Testis (tissue), 3 donors: Measurements from ENCODE around the gene MALL. TPM values are rescaled to one million over a fixed set of nuclear protein-coding genes. Genes with fewer than 3 reads are reported as not detected.
A peak's percentile ranks its signal among the peaks of the same experiment; 100 is the strongest.
"Not testable (repeated sequence)": the region's sequence is repeated elsewhere in the genome, so short reads cannot be mapped to it uniquely, and the experiment has no call there.

Source experiments
- DNase-seq: peaks from one replicate; pipeline ENCODE4 v3.0.0-alpha.2; 2019
- H3K27ac ChIP-seq, 2 donors: fragments of 200-600 bp; sonication (generic); one replicate each; pipeline ENCODE4 v1.5.1; 2019
- H3K27me3 ChIP-seq: fragments of 200-600 bp; sonication (generic); one replicate; pipeline ENCODE4 v1.5.1; 2019
- H3K36me3 ChIP-seq: fragments of 200-600 bp; sonication (generic); one replicate; pipeline ENCODE4 v1.5.1; 2017; ENCODE audit warnings: low read depth; ENCODE audit errors: missing control alignments
- H3K4me1 ChIP-seq: fragments of 200-600 bp; sonication (generic); one replicate; pipeline ENCODE4 v1.5.1; 2019
- H3K4me3 ChIP-seq, 2 donors: fragments of 200-600 bp; sonication (generic); one replicate each; pipeline ENCODE4 v1.5.1; 2017 to 2019
- H3K9me3 ChIP-seq: fragments of 200-600 bp; sonication (generic); one replicate; pipeline ENCODE4 v1.5.1; 2017
- CTCF ChIP-seq, 3 experiments: fragments of 450-650 bp in 2 of 3; fragments of 200-600 bp in 1 of 3; sonication (generic) in 1 of 3; IDR thresholded peaks; one replicate each; pipeline ENCODE4 v1.5.1; 2016 to 2019; ENCODE audit warnings: antibody characterized with exemption in 3 of 3, mild to moderate bottlenecking in 2 of 3, moderate library complexity in 1 of 3
- POLR2A ChIP-seq: fragments of 450-650 bp; IDR thresholded peaks from one replicate; pipeline ENCODE4 v1.6.1; 2017; ENCODE audit warnings: antibody characterized with exemption, mild to moderate bottlenecking, moderate library complexity
- WGBS, 2 donors: methylation state at CpG; one replicate each; pipeline ENCODE4 v1.1.5; 2018; 5-methylcytosine and 5-hydroxymethylcytosine counted together
- intact Hi-C: fragments of 100-400 bp; cut with DNase I; formaldehyde crosslinking; loops from one replicate; pipeline ENCODE4 v1.15.1; 2023; ENCODE audit warnings: low total_unique reads
- polyA plus RNA-seq: library from polyadenylated mRNA; stranded (reverse); fragments of 350-450 nt; fragmentation: Illumina TruSeq; extraction: RNeasy Lipid Tissue Mini Kit (QIAGEN cat#74804); gene quantifications from one replicate; pipeline ENCODE4 v1.2.3, GENCODE V29; 2014; ENCODE audit warnings: low read depth, low replicate concordance; ENCODE audit not compliant: insufficient read depth
- total RNA-seq, 2 donors: library from RNA; depleted of rRNA; stranded (reverse); fragments of >200 nt; gene quantifications; one replicate each; pipeline ENCODE4 v1.2.3, GENCODE V29; 2016

Gene MALL
- total and polyA plus RNA-seq, 3 donors from 2014 or later, result 7.6 to 17.4 (median 15.0) TPM

- no peaks in the 10 kb centered on the region for H3K36me3 ChIP-seq
- H3K9me3 ChIP-seq, result no peaks in the 10 kb centered on the region
- no peak for DNase-seq
- intact Hi-C loops, result no loop called here
- whole genome bisulfite sequencing, 2 donors, result 75 to 80% methylated on average over 9 of the region's 9 CpGs
- peak overlapping the region in 1 of 2 donors; percentile 64 for H3K27ac ChIP-seq
- H3K4me1 ChIP-seq, result no peaks in the 10 kb centered on the region
- TF ChIP-seq POLR2A, result no peak
- no peak for TF ChIP-seq CTCF (IDR thresholded peaks at IDR 0.05)
- H3K4me3 ChIP-seq, result no peak overlapping the region
- no peaks in the 10 kb centered on the region for H3K27me3 ChIP-seq
These were observed 13.5 kb downstream of the MALL start for GRCh38 chr2:110101901-110102803.

- no peak for TF ChIP-seq POLR2A
- TF ChIP-seq CTCF (IDR thresholded peaks at IDR 0.05), result no peak
These were observed 14.3 kb downstream of the MALL start for GRCh38 chr2:110101280-110101844.

GRCh38 chr2:110100880-110101279, 14.7 kb downstream of the MALL start:
- H3K4me3 ChIP-seq, H3K4me1 ChIP-seq, DNase-seq, intact Hi-C loops, H3K27ac ChIP-seq, H3K36me3 ChIP-seq, H3K27me3 ChIP-seq, H3K9me3 ChIP-seq: not testable (repeated sequence)
- 20 to 76% methylated on average over 1 to 4 of the region's 4 CpGs for WGBS, 2 donors

More at GRCh38 chr2:110101280-110101844, 14.3 kb downstream of the MALL start:
- no peaks in the 10 kb centered on the region for H3K36me3 ChIP-seq
- intact Hi-C loops, result no loop called here
- H3K4me1 ChIP-seq, result no peaks in the 10 kb centered on the region
- H3K27me3 ChIP-seq, result no peaks in the 10 kb centered on the region
- no peaks in the 10 kb centered on the region for H3K9me3 ChIP-seq
- DNase-seq, result peak; percentile 92
- H3K4me3 ChIP-seq, result no peak overlapping the region
- WGBS, 2 donors, result 23 to 25% methylated on average over 10 to 11 of the region's 11 CpGs
- peak overlapping the region in 1 of 2 donors; percentile 64 for H3K27ac ChIP-seq

- no peak overlapping the region for H3K4me3 ChIP-seq
- DNase-seq, result no peak
- 63 to 85% methylated on average over 4 to 7 of the region's 8 CpGs for WGBS, 2 donors
These were observed 15.1 kb downstream of the MALL start for GRCh38 chr2:110100480-110100879.

More at GRCh38 chr2:110100480-110100879, 15.1 kb downstream of the MALL start:
- intact Hi-C loops, result no loop called here
- no peaks in the 10 kb centered on the region for H3K27me3 ChIP-seq
- no peak overlapping the region for H3K27ac ChIP-seq
- H3K9me3 ChIP-seq, result no peaks in the 10 kb centered on the region
- no peaks in the 10 kb centered on the region for H3K36me3 ChIP-seq
- TF ChIP-seq POLR2A (no peak), CTCF (IDR thresholded peaks at IDR 0.05) (no peak)
- H3K4me1 ChIP-seq, result no peaks in the 10 kb centered on the region
